GM23338 (cell line): ENCODE results near the gene APP. TPM values are rescaled to one million over a fixed set of nuclear protein-coding genes. Genes with fewer than 3 reads are reported as not detected.

ENCODE experiments used
- ATAC-seq: fragments of 200-7000 bp; cut with Tn5 transposase; 3 replicates; pipeline ENCODE4 v1.9.1; 2020
- DNase-seq: peaks from one replicate; pipeline ENCODE4 v3.0.0-alpha.2; 2015; ENCODE audit warnings: low spot score
- H2AFZ ChIP-seq: fragments of 200-600 bp; sonication (generic); 2 replicates; pipeline ENCODE4 v1.8.0; 2016; ENCODE audit warnings: antibody characterized with exemption, mild to moderate bottlenecking, moderate library complexity
- H3F3A ChIP-seq: fragments of 200-600 bp; sonication (generic); replicated peaks from 2 replicates; pipeline ENCODE4 v1.8.0; 2017; ENCODE audit warnings: antibody characterized with exemption, mixed run types, low read depth
- H3K27ac ChIP-seq: fragments of 200-600 bp; sonication (generic); 2 replicates; pipeline ENCODE4 v1.6.1; 2016; ENCODE audit warnings: low read depth
- H3K27me3 ChIP-seq: fragments of 200-600 bp; sonication (generic); 2 replicates; pipeline ENCODE4 v1.8.0; 2016; ENCODE audit warnings: mild to moderate bottlenecking, mixed run types, moderate library complexity; ENCODE audit not compliant: insufficient read depth
- H3K36me3 ChIP-seq: fragments of 200-600 bp; sonication (generic); 2 replicates; pipeline ENCODE4 v1.8.0; 2016; ENCODE audit warnings: mild to moderate bottlenecking; ENCODE audit not compliant: insufficient read depth
- H3K4me1 ChIP-seq: fragments of 200-600 bp; sonication (generic); 2 replicates; pipeline ENCODE4 v1.8.0; 2016; ENCODE audit warnings: mild to moderate bottlenecking, moderate library complexity; ENCODE audit not compliant: insufficient read depth
- H3K4me2 ChIP-seq: fragments of 200-600 bp; sonication (generic); 2 replicates; pipeline ENCODE4 v1.7.1; 2017; ENCODE audit warnings: mixed run types
- H3K4me3 ChIP-seq: fragments of 200-600 bp; sonication (generic); 2 replicates; pipeline ENCODE4 v1.6.1; 2016; ENCODE audit warnings: mixed run types
- H3K79me2 ChIP-seq: fragments of 200-600 bp; sonication (generic); replicated peaks from 2 replicates; pipeline ENCODE4 v1.8.0; 2017; ENCODE audit warnings: mild to moderate bottlenecking; ENCODE audit not compliant: insufficient read depth
- H3K9me2 ChIP-seq: fragments of 200-600 bp; sonication (generic); 2 replicates; pipeline ENCODE4 v1.8.0; 2017; ENCODE audit not compliant: insufficient read depth
- H4K20me1 ChIP-seq: fragments of 200-600 bp; sonication (generic); replicated peaks from 2 replicates; pipeline ENCODE4 v1.8.0; 2017; ENCODE audit warnings: mild to moderate bottlenecking; ENCODE audit not compliant: insufficient read depth
- H3K27ac Mint-ChIP-seq: 2 replicates; pipeline ENCODE4 v1.8.0; 2020; ENCODE audit warnings: inconsistent platforms, mild to moderate bottlenecking, moderate library complexity, mixed read lengths
- H3K27me3 Mint-ChIP-seq: 3 replicates; pipeline ENCODE4 v1.8.0; 2022; ENCODE audit warnings: low read depth, mild to moderate bottlenecking, moderate library complexity, mixed read lengths, inconsistent platforms; ENCODE audit not compliant: insufficient read depth, poor library complexity
- H3K36me3 Mint-ChIP-seq: 3 replicates; pipeline ENCODE4 v1.8.0; 2021; ENCODE audit warnings: low read depth, mild to moderate bottlenecking, inconsistent platforms, moderate library complexity, mixed read lengths
- H3K4me1 Mint-ChIP-seq: 3 replicates; pipeline ENCODE4 v1.8.0; 2020; ENCODE audit warnings: mild to moderate bottlenecking, inconsistent platforms, mixed read lengths
- H3K4me3 Mint-ChIP-seq: 3 replicates; pipeline ENCODE4 v1.8.0; 2021; ENCODE audit warnings: moderate library complexity, mild to moderate bottlenecking, inconsistent platforms, mixed read lengths
- H3K9me3 Mint-ChIP-seq: 3 replicates; pipeline ENCODE4 v1.8.0; 2020; ENCODE audit warnings: moderate library complexity, mild to moderate bottlenecking, inconsistent platforms, mixed read lengths
- CTCF ChIP-seq, 2 experiments: fragments of 200-600 bp in 1 of 2; sonication (generic) in 1 of 2; conservative IDR thresholded peaks; 2 replicates each; pipeline versions ENCODE4 v1.5.1 to v1.6.1; 2016 to 2017; ENCODE audit warnings: antibody characterized with exemption in 2 of 2, low read depth in 2 of 2, mild to moderate bottlenecking in 2 of 2, moderate library complexity in 1 of 2
- EZH2 ChIP-seq: fragments of 200-600 bp; sonication (generic); IDR thresholded peaks from one replicate; pipeline ENCODE4 v1.8.0; 2017; ENCODE audit warnings: antibody characterized with exemption, mild to moderate bottlenecking, low read depth; ENCODE audit not compliant: unreplicated experiment
- EZH2phosphoT487 ChIP-seq: fragments of 200-600 bp; sonication (generic); IDR thresholded peaks from one replicate; pipeline ENCODE4 v1.8.1; 2018; ENCODE audit warnings: antibody characterized with exemption; ENCODE audit not compliant: unreplicated experiment
- JUNB ChIP-seq: IDR thresholded peaks from one replicate; pipeline ENCODE4 v1.6.1; 2016; ENCODE audit warnings: antibody characterized with exemption; ENCODE audit not compliant: unreplicated experiment
- POLR2AphosphoS5 ChIP-seq: IDR thresholded peaks from 2 replicates; pipeline ENCODE4 v1.6.1; 2016; ENCODE audit warnings: antibody characterized with exemption, low read depth
- STAT1 ChIP-seq: IDR thresholded peaks from one replicate; pipeline ENCODE4 v1.6.1; 2016; ENCODE audit warnings: antibody characterized with exemption; ENCODE audit not compliant: unreplicated experiment
- ZNF114 ChIP-seq: fragments of 250-450 bp; sonication (Bioruptor Pico); IDR thresholded peaks from 2 replicates; pipeline ENCODE4 v1.5.0; 2020; ENCODE audit warnings: mild to moderate bottlenecking, moderate library complexity
- ZNF331 ChIP-seq: fragments of 250-450 bp; sonication (Bioruptor Pico); IDR thresholded peaks from 2 replicates; pipeline ENCODE4 v1.5.0; 2020; ENCODE audit warnings: low read depth, mild to moderate bottlenecking, moderate library complexity
- polyA plus RNA-seq: library from polyadenylated mRNA; unstranded; fragments of >200 nt; fragmentation: Nextera tagmentation; extraction: Ambion mirVana; gene quantifications from 2 replicates; pipeline ENCODE4 v1.2.1, GENCODE V29; 2016
- total RNA-seq: library from RNA; depleted of rRNA; stranded (reverse); fragments of >200 nt; shearing (Covaris generic); gene quantifications from 2 replicates; pipeline ENCODE4 v1.2.3, GENCODE V29; 2014
- TF ChIP-seq, protein P1 (sequence below): fragments of 250-450 bp; sonication (Bioruptor Pico); IDR thresholded peaks from 2 replicates; pipeline ENCODE4 v1.5.0; 2020; ENCODE audit warnings: mild to moderate bottlenecking, moderate library complexity
- TF ChIP-seq, protein P2 (sequence below): IDR thresholded peaks from 2 replicates; pipeline ENCODE4 v1.6.1; 2016; ENCODE audit warnings: antibody characterized with exemption
- TF ChIP-seq, protein P3 (sequence below): IDR thresholded peaks from one replicate; pipeline ENCODE4 v1.6.1; 2018; ENCODE audit warnings: antibody characterized with exemption; ENCODE audit not compliant: unreplicated experiment

APP gene
- total and polyA plus RNA-seq, 2 experiments from 2014 or later = 69.4 to 444 TPM

GRCh38 chr21:25837533-25838265 is 332.9 kb downstream of the APP start:
- Mint-ChIP-seq H3K9me3 (peaks cover 13% of the 10 kb centered on the region), H3K4me3 (no peak overlapping the region), H3K4me1 (no peaks in the 10 kb centered on the region), H3K27ac (no peak overlapping the region), H3K36me3 (peaks cover 3% of the 10 kb centered on the region; the same call in 2 of the 3 replicates), H3K27me3 (no peaks in the 10 kb centered on the region)
- no peak for ATAC-seq
- Histone ChIP-seq H3K27ac (no peak overlapping the region), H3K4me2 (no peak overlapping the region), H3F3A (no peaks in the 10 kb centered on the region), H3K27me3 (no peaks in the 10 kb centered on the region), H4K20me1 (no peaks in the 10 kb centered on the region), H3K9me2 (0 out of 2 replicates have a peak, but pooled peaks cover 18% of the 10 kb centered on the region), H3K36me3 (no peaks in the 10 kb centered on the region; the same call in 1 of the 2 replicates), H3K4me3 (no peak overlapping the region), H3K4me1 (no peaks in the 10 kb centered on the region), H2AFZ (no peak overlapping the region), H3K79me2 (no peaks in the 10 kb centered on the region)
- DNase-seq = no peak
- TF ChIP-seq ZNF114 (CRISPR knock-in tag) = no peak
- TF ChIP-seq EZH2phosphoT487 = no peak
- TF ChIP-seq EZH2 = no peak
- TF ChIP-seq JUNB = no peak
- no peak for TF ChIP-seq STAT1
- TF ChIP-seq CTCF (conservative IDR thresholded peaks at IDR 0.05; ENCODE audit: low read depth in 2 of 2) = no peak
- no peak for TF ChIP-seq POLR2AphosphoS5
- TF ChIP-seq, protein P1, sequence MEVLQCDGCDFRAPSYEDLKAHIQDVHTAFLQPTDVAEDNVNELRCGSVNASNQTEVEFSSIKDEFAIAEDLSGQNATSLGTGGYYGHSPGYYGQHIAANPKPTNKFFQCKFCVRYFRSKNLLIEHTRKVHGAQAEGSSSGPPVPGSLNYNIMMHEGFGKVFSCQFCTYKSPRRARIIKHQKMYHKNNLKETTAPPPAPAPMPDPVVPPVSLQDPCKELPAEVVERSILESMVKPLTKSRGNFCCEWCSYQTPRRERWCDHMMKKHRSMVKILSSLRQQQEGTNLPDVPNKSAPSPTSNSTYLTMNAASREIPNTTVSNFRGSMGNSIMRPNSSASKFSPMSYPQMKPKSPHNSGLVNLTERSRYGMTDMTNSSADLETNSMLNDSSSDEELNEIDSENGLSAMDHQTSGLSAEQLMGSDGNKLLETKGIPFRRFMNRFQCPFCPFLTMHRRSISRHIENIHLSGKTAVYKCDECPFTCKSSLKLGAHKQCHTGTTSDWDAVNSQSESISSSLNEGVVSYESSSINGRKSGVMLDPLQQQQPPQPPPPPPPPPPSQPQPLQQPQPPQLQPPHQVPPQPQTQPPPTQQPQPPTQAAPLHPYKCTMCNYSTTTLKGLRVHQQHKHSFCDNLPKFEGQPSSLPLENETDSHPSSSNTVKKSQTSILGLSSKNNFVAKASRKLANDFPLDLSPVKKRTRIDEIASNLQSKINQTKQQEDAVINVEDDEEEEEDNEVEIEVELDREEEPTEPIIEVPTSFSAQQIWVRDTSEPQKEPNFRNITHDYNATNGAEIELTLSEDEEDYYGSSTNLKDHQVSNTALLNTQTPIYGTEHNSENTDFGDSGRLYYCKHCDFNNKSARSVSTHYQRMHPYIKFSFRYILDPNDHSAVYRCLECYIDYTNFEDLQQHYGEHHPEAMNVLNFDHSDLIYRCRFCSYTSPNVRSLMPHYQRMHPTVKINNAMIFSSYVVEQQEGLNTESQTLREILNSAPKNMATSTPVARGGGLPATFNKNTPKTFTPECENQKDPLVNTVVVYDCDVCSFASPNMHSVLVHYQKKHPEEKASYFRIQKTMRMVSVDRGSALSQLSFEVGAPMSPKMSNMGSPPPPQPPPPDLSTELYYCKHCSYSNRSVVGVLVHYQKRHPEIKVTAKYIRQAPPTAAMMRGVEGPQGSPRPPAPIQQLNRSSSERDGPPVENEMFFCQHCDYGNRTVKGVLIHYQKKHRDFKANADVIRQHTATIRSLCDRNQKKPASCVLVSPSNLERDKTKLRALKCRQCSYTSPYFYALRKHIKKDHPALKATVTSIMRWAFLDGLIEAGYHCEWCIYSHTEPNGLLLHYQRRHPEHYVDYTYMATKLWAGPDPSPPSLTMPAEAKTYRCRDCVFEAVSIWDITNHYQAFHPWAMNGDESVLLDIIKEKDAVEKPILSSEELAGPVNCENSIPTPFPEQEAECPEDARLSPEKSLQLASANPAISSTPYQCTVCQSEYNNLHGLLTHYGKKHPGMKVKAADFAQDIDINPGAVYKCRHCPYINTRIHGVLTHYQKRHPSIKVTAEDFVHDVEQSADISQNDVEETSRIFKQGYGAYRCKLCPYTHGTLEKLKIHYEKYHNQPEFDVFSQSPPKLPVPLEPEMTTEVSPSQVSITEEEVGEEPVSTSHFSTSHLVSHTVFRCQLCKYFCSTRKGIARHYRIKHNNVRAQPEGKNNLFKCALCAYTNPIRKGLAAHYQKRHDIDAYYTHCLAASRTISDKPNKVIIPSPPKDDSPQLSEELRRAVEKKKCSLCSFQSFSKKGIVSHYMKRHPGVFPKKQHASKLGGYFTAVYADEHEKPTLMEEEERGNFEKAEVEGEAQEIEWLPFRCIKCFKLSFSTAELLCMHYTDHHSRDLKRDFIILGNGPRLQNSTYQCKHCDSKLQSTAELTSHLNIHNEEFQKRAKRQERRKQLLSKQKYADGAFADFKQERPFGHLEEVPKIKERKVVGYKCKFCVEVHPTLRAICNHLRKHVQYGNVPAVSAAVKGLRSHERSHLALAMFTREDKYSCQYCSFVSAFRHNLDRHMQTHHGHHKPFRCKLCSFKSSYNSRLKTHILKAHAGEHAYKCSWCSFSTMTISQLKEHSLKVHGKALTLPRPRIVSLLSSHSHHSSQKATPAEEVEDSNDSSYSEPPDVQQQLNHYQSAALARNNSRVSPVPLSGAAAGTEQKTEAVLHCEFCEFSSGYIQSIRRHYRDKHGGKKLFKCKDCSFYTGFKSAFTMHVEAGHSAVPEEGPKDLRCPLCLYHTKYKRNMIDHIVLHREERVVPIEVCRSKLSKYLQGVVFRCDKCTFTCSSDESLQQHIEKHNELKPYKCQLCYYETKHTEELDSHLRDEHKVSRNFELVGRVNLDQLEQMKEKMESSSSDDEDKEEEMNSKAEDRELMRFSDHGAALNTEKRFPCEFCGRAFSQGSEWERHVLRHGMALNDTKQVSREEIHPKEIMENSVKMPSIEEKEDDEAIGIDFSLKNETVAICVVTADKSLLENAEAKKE (CRISPR knock-in tag) = no peak
- TF ChIP-seq ZNF331 (CRISPR knock-in tag) = no peak
- TF ChIP-seq, protein P2, sequence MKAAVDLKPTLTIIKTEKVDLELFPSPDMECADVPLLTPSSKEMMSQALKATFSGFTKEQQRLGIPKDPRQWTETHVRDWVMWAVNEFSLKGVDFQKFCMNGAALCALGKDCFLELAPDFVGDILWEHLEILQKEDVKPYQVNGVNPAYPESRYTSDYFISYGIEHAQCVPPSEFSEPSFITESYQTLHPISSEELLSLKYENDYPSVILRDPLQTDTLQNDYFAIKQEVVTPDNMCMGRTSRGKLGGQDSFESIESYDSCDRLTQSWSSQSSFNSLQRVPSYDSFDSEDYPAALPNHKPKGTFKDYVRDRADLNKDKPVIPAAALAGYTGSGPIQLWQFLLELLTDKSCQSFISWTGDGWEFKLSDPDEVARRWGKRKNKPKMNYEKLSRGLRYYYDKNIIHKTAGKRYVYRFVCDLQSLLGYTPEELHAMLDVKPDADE = no peak
- TF ChIP-seq, protein P3, sequence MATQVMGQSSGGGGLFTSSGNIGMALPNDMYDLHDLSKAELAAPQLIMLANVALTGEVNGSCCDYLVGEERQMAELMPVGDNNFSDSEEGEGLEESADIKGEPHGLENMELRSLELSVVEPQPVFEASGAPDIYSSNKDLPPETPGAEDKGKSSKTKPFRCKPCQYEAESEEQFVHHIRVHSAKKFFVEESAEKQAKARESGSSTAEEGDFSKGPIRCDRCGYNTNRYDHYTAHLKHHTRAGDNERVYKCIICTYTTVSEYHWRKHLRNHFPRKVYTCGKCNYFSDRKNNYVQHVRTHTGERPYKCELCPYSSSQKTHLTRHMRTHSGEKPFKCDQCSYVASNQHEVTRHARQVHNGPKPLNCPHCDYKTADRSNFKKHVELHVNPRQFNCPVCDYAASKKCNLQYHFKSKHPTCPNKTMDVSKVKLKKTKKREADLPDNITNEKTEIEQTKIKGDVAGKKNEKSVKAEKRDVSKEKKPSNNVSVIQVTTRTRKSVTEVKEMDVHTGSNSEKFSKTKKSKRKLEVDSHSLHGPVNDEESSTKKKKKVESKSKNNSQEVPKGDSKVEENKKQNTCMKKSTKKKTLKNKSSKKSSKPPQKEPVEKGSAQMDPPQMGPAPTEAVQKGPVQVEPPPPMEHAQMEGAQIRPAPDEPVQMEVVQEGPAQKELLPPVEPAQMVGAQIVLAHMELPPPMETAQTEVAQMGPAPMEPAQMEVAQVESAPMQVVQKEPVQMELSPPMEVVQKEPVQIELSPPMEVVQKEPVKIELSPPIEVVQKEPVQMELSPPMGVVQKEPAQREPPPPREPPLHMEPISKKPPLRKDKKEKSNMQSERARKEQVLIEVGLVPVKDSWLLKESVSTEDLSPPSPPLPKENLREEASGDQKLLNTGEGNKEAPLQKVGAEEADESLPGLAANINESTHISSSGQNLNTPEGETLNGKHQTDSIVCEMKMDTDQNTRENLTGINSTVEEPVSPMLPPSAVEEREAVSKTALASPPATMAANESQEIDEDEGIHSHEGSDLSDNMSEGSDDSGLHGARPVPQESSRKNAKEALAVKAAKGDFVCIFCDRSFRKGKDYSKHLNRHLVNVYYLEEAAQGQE = no peak
